Liver (tissue), 9 donors: ENCODE results near the gene ZNF662. TPM values are rescaled to one million over a fixed set of nuclear protein-coding genes. Genes with fewer than 3 reads are reported as not detected.

ENCODE experiments used
- DNase-seq: peaks from one replicate; pipeline ENCODE4 v3.0.0-alpha.2; 2017; ENCODE audit warnings: low spot score
- H3K27ac ChIP-seq, 2 donors: one replicate each; pipeline ENCODE4 v1.7.0; 2013; ENCODE audit warnings: inconsistent platforms in 2 of 2, low read length in 2 of 2, control low read depth in 1 of 2, low read depth in 1 of 2, mild to moderate bottlenecking in 1 of 2
- H3K27me3 ChIP-seq, 4 donors: one replicate each; pipeline versions ENCODE4 v1.6.1 to v1.7.0; 2013; ENCODE audit warnings: low read length in 3 of 4, inconsistent platforms in 1 of 4, mild to moderate bottlenecking in 1 of 4, moderate library complexity in 1 of 4; ENCODE audit not compliant: control insufficient read depth in 4 of 4, insufficient read depth in 4 of 4
- H3K36me3 ChIP-seq, 4 donors: one replicate each; pipeline versions ENCODE4 v1.6.1 to v1.7.0; 2013; ENCODE audit warnings: low read length in 3 of 4, mild to moderate bottlenecking in 3 of 4, low read depth in 1 of 4, moderate library complexity in 1 of 4; ENCODE audit not compliant: control insufficient read depth in 4 of 4, insufficient read depth in 3 of 4
- H3K4me1 ChIP-seq, 4 donors: one replicate each; pipeline versions ENCODE4 v1.6.1 to v1.7.0; 2013; ENCODE audit warnings: low read length in 3 of 4, mild to moderate bottlenecking in 3 of 4, moderate library complexity in 1 of 4; ENCODE audit not compliant: control insufficient read depth in 4 of 4, insufficient read depth in 4 of 4
- H3K4me3 ChIP-seq, 3 donors: one replicate each; pipeline versions ENCODE4 v1.6.1 to v1.7.0; 2013; ENCODE audit warnings: low read length in 3 of 3, control low read depth in 1 of 3, low read depth in 1 of 3, mild to moderate bottlenecking in 1 of 3
- H3K9ac ChIP-seq, 2 donors: one replicate each; pipeline ENCODE4 v1.7.0; 2013; ENCODE audit warnings: low read length in 2 of 2, mild to moderate bottlenecking in 2 of 2, moderate library complexity in 2 of 2, control low read depth in 1 of 2, low read depth in 1 of 2
- H3K9me3 ChIP-seq, 4 donors: one replicate each; pipeline versions ENCODE4 v1.6.1 to v1.7.0; 2013; ENCODE audit warnings: low read length in 3 of 4; ENCODE audit not compliant: control insufficient read depth in 4 of 4
- FOXA1 ChIP-seq: IDR thresholded peaks from 2 replicates; pipeline ENCODE4 v1.6.1; 2016; ENCODE audit warnings: antibody characterized with exemption
- FOXA2 ChIP-seq: IDR thresholded peaks from 2 replicates; pipeline ENCODE4 v1.6.1; 2016; ENCODE audit warnings: antibody characterized with exemption
- GABPA ChIP-seq, 2 donors: IDR thresholded peaks in 1 of 2; conservative IDR thresholded peaks in 1 of 2; 2 replicates each; pipeline ENCODE4 v1.6.1; 2016; ENCODE audit warnings: antibody characterized with exemption in 2 of 2, mild to moderate bottlenecking in 1 of 2, moderate library complexity in 1 of 2
- HNF4A ChIP-seq, 2 donors: conservative IDR thresholded peaks; 2 replicates each; pipeline ENCODE4 v1.6.1; 2016; ENCODE audit warnings: antibody characterized with exemption in 2 of 2, mild to moderate bottlenecking in 2 of 2
- HNF4G ChIP-seq: IDR thresholded peaks from 2 replicates; pipeline ENCODE4 v1.6.1; 2016; ENCODE audit warnings: antibody characterized with exemption
- JUND ChIP-seq, 2 donors: IDR thresholded peaks; 2 replicates each; pipeline ENCODE4 v1.6.1; 2016; ENCODE audit warnings: antibody characterized with exemption in 2 of 2
- NR2F2 ChIP-seq: IDR thresholded peaks from 2 replicates; pipeline ENCODE4 v1.6.1; 2016; ENCODE audit warnings: antibody characterized with exemption
- RAD21 ChIP-seq, 2 donors: IDR thresholded peaks; 2 replicates each; pipeline ENCODE4 v1.6.1; 2016; ENCODE audit warnings: antibody characterized with exemption in 2 of 2, mild to moderate bottlenecking in 2 of 2
- REST ChIP-seq: IDR thresholded peaks from 2 replicates; pipeline ENCODE4 v1.6.1; 2016; ENCODE audit warnings: antibody characterized with exemption, mild to moderate bottlenecking
- RXRA ChIP-seq, 2 donors: IDR thresholded peaks; 2 replicates each; pipeline ENCODE4 v1.6.1; 2017 to 2018; ENCODE audit warnings: antibody characterized with exemption in 2 of 2, mild to moderate bottlenecking in 1 of 2
- TAF1 ChIP-seq: conservative IDR thresholded peaks from 2 replicates; pipeline ENCODE4 v1.6.1; 2016; ENCODE audit warnings: antibody characterized with exemption, mild to moderate bottlenecking
- YY1 ChIP-seq: IDR thresholded peaks from 2 replicates; pipeline ENCODE4 v1.6.1; 2016; ENCODE audit warnings: antibody characterized with exemption, mild to moderate bottlenecking
- WGBS: extraction: QIAGEN DNeasy Blood & Tissue Kit; methylation state at CpG from one replicate; pipeline ENCODE4 v1.1.7; 2013; 5-methylcytosine and 5-hydroxymethylcytosine counted together
- polyA plus RNA-seq, 2 donors: library from polyadenylated mRNA; stranded (reverse) in 1 of 2; unstranded in 1 of 2; fragments of 200-250 nt in 1 of 2; fragments of >200 nt in 1 of 2; fragmentation: Nextera tagmentation in 1 of 2; extraction: Ambion mirVana in 1 of 2; gene quantifications; one replicate each; pipeline versions ENCODE4 v1.2.1 to v1.2.3, GENCODE V29; 2013 to 2015
- total RNA-seq, 2 donors: library from RNA; depleted of rRNA; stranded (reverse); fragments of >200 nt; gene quantifications; one replicate each; pipeline ENCODE4 v1.2.3, GENCODE V29; 2014
- TF ChIP-seq, protein P1 (sequence below): IDR thresholded peaks from 2 replicates; pipeline ENCODE4 v1.6.1; 2016; ENCODE audit warnings: antibody characterized with exemption
- TF ChIP-seq, protein P2 (sequence below): IDR thresholded peaks from 2 replicates; pipeline ENCODE4 v1.6.1; 2016; ENCODE audit warnings: antibody characterized with exemption
- donor health status: healthy.
- donor health status: healthy.
- donor health status: healthy.
- donor health status: healthy.
- donor health status: healthy.

ZNF662 gene
- total and polyA plus RNA-seq, 4 donors = 2.2 to 3.9 (median 2.6) TPM

GRCh38 chr3:42892169-42892568 is 13.8 kb upstream of the ZNF662 start (continued):
- TF ChIP-seq NR2F2 (no peak), FOXA2 (no peak), HNF4G (no peak), RAD21 (IDR thresholded peaks at IDR 0.05) (no peak), FOXA1 (no peak), RXRA (IDR thresholded peaks at IDR 0.05) (no peak)
- TF ChIP-seq, protein P1, sequence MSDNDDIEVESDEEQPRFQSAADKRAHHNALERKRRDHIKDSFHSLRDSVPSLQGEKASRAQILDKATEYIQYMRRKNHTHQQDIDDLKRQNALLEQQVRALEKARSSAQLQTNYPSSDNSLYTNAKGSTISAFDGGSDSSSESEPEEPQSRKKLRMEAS = no peak

DNA sequence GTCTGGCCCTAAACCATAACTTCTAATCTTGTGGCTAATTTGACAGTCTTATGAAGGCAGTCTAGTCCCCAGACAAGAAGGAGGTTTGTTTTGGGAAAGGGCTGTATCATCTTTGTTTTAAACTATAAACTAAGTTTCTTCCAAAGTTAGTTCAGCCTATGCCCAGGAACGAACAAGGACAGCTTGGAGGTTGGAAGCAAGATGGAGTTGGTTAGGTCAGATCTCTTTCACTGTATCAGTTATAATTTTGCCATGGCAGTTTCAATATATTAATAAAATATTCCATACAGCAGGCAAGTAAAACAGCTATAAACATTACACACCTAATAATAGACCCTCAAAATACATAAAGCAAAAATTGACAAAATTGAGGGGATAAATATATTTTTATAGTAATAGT is 13.1 kb upstream of the ZNF662 start:
- Histone ChIP-seq H3K9me3 (no peaks in the 10 kb centered on the region), H3K4me3 (no peak overlapping the region), H3K27ac (no peak overlapping the region), H3K4me1 (no peaks in the 10 kb centered on the region), H3K9ac (no peak overlapping the region), H3K27me3 (no peaks in the 10 kb centered on the region), H3K36me3 (no peaks in the 10 kb centered on the region)
- TF ChIP-seq, protein P2, sequence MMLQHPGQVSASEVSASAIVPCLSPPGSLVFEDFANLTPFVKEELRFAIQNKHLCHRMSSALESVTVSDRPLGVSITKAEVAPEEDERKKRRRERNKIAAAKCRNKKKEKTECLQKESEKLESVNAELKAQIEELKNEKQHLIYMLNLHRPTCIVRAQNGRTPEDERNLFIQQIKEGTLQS = no peak
- DNase-seq = no peak
- whole genome bisulfite sequencing = 91% methylated on average over 1 of the region's 1 CpG

- no peak for TF ChIP-seq GABPA (IDR thresholded peaks at IDR 0.05 in 1 of 2, conservative IDR thresholded peaks at IDR 0.05 in 1 of 2)
- no peak for TF ChIP-seq YY1
- TF ChIP-seq JUND (IDR thresholded peaks at IDR 0.05) = no peak
- no peak for TF ChIP-seq FOXA1
- TF ChIP-seq FOXA2 = no peak
- Histone ChIP-seq H3K4me3 (no peak overlapping the region), H3K4me1 (no peaks in the 10 kb centered on the region), H3K9me3 (no peaks in the 10 kb centered on the region), H3K36me3 (no peaks in the 10 kb centered on the region), H3K27ac (no peak overlapping the region), H3K27me3 (no peaks in the 10 kb centered on the region), H3K9ac (no peak overlapping the region)
- WGBS = 66% methylated on average over 3 of the region's 3 CpGs
- DNase-seq = no peak
These were observed 11.0 kb upstream of the ZNF662 start for GRCh38 chr3:42894698-42895579.

- H3K27ac ChIP-seq = no peak overlapping the region
- H3K4me3 ChIP-seq = no peak overlapping the region
- no peaks in the 10 kb centered on the region for H3K4me1 ChIP-seq
- H3K36me3 ChIP-seq = no peaks in the 10 kb centered on the region
- DNase-seq = no peak
- no peaks in the 10 kb centered on the region for H3K27me3 ChIP-seq
- H3K9ac ChIP-seq = no peak overlapping the region
- TF ChIP-seq GABPA (IDR thresholded peaks at IDR 0.05 in 1 of 2, conservative IDR thresholded peaks at IDR 0.05 in 1 of 2) (no peak), HNF4A (conservative IDR thresholded peaks at IDR 0.05) (no peak), FOXA1 (no peak), JUND (IDR thresholded peaks at IDR 0.05) (no peak), REST (no peak), RAD21 (IDR thresholded peaks at IDR 0.05) (no peak), TAF1 (no peak), HNF4G (no peak), RXRA (IDR thresholded peaks at IDR 0.05) (no peak)
- TF ChIP-seq, protein P1 = no peak
- no peaks in the 10 kb centered on the region for H3K9me3 ChIP-seq
These were observed 10.4 kb upstream of the ZNF662 start for GRCh38 chr3:42895580-42895868.
